NCI-H2107 (cell line): ENCODE data around the gene RPL10.
A peak's percentile ranks its signal among the peaks of the same experiment; 100 is the strongest.

ENCODE experiments used
- DNase-seq: peaks from one replicate; lab custom pipeline; 2025; lab: John Stamatoyannopoulos, UW

RPL10 gene

GRCh38 chrX:154362085-154362742 is 36.0 kb upstream of the RPL10 start:
- DNase-seq, result no peak

GRCh38 chrX:154363706-154364439 is 34.3 kb upstream of the RPL10 start:
- no peak for DNase-seq

- DNase-seq, result no peak
Measured at GRCh38 chrX:154365052-154365600, 33.1 kb upstream of the RPL10 start.

DNA sequence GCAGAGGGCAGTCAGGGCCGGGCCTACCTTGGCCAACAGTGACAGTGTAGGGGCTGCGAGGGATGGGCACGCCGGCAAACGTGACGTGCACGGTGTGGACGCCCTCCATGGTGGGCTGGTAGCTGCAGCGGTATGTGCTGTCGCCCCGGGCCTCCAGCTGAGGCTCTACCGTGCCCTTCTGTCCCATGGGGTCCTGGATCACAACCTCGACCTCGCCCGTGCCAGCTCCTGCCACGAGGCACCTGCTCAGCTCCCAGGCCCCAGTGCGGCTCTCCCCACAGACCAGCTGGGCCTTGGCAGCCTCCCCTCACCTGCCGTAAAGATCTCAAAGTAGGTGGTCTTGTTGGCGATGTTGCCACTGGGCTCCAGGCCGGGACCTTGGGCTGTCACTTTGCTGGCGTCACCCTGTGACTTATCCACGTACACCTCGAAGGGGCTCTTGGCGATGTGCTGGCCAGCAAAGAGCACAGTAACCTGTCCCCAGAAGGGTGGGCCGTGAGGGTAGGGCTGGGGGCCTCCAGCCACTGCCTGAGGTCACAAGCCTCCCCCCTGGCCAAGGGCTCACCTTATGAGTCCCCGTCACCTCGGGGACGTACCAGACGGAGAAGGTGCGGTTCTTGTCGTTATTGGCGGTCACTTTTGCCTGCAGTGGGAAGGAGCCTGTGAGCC is 32.0 kb upstream of the RPL10 start:
- DNase-seq, result no peak

GRCh38 chrX:154366666-154367055 is 31.5 kb upstream of the RPL10 start:
- DNase-seq, result no peak

DNA sequence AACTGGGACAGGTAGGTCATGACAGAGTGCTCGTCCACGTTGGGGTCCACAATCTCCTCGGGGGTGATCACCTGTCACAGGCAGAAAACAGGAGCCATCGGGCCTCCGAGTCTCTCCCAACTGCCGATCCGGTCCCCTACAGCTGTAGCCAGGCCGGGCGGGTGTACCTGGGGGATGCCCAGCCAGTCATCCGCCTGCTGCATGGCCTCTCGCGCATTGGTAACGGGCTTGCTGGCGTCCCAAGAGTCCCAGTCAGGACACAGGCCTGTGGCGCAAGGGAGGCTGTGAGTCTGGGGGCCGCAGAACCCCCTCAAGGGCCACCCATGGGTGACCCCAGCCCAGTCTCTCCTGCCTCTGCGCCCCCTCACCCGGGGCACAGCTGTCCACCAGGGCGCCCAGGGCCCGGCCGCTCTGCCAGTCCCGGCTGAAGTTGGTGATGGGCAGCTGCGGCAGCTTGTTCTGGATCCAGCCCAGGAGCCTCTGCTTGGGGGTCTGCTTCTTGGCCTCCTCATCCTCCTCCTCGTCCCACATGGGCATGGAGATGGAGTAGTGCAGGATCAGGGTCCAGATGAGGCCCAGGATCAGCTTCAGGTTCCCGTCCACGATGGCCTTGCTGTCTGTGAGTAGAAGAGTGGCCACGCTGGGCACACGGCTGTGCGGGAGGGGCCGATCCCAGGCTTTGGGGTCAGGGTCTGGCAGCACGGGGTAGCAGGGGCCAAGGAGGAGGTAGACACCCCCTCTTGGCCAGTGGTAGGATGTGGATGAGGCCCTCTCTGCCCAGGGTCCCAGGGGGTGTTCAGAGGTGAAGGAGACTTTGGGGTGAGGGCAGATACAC is 30.5 kb upstream of the RPL10 start:
- DNase-seq, result no peak

- DNase-seq, result peak; percentile 49
Measured at GRCh38 chrX:154368630-154369448, 29.3 kb upstream of the RPL10 start.

- DNase-seq, result no peak
Measured at GRCh38 chrX:154369449-154370299, 28.5 kb upstream of the RPL10 start.

- DNase-seq, result no peak
Measured at GRCh38 chrX:154370300-154371016, 27.7 kb upstream of the RPL10 start.

GRCh38 chrX:154371017-154371788 is 27.0 kb upstream of the RPL10 start:
- peak; percentile 78 for DNase-seq

GRCh38 chrX:154371789-154372300 is 26.3 kb upstream of the RPL10 start:
- no peak for DNase-seq

DNA sequence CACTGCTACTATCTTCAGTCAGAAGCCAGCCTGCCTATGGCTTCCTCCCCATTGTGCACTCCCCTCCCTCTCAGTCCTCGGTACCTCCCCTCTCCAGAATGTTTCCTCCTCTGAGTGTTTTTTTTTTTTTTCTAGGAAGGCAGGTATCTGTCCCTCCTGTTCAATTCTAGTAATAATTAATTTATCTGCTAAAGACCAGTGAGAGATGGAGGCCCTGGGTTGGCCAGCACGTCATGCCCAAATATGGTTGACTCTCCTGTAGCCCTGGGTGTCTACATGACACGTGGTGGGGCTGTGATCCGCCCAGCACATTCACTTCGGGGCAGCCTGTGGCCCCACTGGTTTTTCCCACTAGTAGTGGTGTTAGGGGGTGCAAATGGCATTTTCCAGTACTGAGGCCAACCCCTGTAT is 25.6 kb upstream of the RPL10 start:
- DNase-seq, result no peak

DNA sequence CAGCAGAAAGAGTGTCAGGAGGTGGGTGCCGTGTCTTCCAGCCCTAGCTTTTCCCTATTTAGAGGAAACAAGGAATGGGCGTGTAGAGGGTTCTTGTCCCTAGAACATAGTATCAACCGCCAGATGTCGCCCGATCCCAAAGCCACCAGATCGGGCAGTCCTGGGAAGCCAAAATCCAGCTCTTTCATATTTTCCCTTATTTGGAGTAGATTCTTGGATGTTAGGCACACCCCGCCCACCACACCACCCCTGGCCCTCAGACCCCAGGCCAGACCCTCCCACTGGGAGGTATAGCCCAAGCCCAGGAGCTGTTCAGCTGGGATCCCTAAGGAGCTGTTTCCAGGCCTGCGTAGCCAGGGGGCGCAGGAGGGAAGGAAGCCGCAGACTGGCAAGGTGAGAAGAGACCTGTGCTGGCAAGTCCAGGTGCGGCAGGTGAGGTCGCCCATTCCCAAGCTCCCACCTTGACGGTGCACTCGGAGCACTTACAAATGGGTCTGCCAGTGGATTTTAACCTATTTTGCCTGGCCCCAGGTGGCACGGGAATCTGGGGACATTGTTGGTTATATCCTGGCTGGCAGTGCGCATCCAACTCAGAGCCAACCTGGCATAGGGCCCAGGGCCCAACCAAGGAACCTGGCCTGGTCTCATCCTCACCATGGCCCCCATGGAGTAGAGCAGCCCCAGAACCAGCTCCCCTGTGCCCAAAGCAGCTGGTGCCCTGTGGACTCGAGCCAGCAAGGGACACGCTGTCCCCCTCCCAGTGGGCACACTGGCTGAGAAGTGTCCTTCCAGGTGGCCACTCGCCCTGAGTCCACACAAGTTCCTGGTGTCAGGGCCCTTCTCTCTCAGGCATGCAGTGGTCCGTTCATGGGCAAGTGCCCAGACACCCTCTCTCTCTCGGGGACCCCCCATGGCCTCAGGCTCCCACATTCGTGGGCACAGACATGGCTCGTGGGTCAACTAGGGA is 24.6 kb upstream of the RPL10 start:
- DNase-seq, result no peak

DNA sequence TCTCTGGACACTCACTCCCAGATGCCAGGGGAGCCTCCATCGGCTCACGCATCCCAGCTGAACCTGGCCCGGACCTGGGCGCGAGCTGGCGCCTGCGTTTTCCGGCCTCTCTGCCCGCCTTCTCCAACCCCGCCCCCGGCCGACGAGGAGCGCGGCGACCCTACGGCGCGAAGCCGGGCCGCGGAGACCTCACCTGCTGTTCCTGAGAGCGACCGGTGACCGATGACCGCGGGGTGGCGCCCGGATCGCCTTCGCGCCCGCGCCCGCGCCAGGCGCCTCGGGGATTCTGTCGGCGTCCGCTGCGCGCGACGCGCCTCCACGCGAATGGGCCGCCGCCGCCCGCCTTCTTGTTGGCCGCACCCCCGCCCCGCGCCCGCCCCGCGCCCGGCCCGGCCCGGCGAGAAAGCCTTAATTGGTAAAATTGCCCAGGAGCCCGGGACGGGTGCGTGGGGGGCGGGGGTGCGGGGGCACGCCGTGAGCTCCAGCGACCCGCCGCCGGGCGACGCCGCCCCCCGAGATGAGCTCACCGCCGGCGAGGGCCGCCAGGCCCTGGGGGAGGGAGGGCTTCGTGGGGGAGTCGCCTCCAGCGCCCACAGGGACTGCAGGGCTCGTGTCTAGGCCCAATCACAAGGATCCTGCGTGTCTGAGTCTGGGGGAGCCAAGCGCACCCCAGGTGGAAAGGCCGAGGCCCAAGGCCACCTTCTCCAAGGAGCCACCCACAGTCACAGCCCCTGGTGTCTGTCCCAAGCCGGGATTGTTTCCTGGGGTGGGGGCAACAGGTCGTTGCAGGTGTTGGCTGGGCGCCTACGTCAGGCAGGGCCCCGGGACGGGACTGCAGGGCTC is 23.6 kb upstream of the RPL10 start, which contains the start of gene FLNA:
TSS of gene FLNA (minus strand) at position 322 of the 843 bp plus-strand sequence. CDS start 3,389 bp downstream, outside the sequence.
- no peak for DNase-seq

DNA sequence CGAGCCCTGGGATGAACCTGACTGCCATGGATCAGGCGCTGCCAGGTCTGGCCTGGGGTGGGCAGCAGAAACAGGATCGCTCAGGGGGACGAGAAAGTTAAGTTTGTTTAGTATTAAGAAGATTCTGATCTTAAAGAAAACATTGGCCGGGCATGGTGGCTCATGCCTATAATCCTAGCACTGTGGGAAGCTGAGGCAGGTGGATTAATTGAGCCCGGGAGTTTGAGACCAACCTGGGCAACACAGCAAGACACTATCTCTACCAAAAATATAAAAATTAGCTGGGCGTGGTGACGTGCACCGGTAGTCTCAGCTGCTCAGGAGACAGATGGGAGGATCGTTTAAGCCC is 23.0 kb upstream of the RPL10 start:
- DNase-seq, result no peak

DNA sequence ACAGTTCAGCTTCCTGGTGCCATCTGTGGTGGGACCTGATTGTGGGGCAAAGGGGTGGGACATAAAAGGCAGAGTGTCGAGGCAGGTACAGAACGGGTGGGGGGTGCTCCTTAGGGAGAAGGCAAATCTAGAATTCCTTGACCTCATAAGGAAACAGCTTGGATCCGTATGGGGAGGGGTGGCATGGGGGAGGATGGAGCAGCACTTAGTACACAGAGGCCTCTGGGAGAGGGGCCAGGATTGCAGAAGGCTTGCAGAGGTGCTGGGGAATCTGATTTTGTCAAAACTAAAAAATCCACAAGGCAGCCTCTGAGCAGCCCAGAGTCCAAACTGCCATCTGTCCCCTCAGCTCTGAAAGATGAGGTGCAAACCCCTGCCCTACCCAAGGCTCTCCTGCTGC is 21.4 kb upstream of the RPL10 start:
- no peak for DNase-seq
